Fibroblast of skin of right biceps (primary cell): ENCODE data around the gene PRSS21.

Experiments
- DNase-seq: peaks from one replicate; pipeline ENCODE4 v3.0.0-alpha.2; 2013

PRSS21 gene

DNA sequence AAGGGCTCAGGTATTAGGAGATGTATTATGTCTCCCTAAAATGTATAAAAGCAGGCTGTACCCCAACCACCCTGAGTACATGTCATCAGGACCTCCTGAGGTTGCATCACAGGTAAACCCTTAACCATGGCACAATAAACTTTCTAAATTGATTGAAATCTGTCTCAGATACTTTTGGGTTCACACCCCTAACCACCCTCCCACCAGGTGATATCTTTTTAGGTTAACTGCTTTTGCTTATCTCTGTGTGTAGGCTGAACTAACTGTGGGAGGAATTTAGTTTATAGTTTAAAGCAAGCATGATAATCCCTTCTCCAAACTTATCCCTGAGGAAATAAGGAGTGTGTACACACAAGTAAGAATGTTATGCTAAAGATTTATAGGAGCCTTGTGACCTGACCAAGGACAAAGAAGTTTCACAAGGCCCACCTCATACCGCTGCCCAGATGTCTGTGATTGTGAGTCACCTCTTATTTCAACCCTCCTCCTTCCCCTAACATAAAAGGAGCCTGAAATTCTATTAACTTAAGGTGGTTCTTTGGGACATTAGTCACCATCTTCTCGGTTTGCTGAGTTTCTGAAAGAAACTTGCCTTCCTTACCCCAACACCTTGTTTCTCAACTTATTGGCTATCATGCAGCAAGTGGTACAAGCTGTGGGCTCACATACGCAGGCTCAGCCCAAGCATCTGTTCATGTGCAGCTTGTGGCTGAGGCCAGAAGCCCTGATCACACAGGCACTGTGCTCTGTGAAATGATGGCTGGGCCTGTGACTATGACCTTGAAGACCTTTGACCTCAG is 29.7 kb downstream of the PRSS21 start:
- peak; percentile 33 for DNase-seq

DNA sequence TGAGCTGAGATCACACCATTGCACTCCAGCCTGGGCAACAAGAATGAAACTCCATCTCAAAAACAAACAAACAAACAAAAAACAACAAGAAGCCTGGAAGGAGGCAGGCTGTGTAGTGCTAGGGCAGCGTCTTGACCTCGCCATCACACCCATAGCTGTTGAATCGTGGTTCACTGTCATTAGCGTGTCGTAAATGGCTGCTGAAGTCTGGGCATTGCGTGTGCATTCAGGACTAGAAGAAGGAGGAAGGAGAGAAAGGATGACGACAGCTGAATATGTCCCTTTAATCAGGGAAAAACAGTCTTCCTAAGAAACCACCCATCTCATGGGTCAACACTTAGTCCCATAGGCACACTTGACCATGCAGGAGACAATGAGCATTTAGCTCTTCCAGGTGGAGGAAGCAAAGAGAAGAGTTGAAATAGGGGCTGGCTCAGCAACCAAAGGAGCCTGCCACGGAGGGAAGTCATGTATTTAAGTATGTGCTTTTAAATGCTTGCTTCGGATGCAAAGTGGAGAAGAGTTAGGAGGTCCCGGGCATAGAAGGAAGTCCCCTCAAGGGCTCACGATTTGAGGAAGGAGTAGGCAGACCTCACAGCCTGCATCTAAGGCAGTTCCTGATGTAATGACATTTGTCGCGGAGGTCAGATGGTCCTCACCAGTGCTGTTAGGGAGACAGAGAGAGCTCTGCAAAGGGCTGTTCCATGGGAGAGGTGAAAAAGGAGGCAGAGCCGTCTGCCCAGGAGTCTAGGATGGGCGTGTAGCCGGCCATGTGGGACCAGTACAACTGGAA is 32.1 kb downstream of the PRSS21 start:
- DNase-seq = no peak

- DNase-seq = no peak
These were observed 35.1 kb downstream of the PRSS21 start for GRCh38 chr16:2852003-2852730.

DNA sequence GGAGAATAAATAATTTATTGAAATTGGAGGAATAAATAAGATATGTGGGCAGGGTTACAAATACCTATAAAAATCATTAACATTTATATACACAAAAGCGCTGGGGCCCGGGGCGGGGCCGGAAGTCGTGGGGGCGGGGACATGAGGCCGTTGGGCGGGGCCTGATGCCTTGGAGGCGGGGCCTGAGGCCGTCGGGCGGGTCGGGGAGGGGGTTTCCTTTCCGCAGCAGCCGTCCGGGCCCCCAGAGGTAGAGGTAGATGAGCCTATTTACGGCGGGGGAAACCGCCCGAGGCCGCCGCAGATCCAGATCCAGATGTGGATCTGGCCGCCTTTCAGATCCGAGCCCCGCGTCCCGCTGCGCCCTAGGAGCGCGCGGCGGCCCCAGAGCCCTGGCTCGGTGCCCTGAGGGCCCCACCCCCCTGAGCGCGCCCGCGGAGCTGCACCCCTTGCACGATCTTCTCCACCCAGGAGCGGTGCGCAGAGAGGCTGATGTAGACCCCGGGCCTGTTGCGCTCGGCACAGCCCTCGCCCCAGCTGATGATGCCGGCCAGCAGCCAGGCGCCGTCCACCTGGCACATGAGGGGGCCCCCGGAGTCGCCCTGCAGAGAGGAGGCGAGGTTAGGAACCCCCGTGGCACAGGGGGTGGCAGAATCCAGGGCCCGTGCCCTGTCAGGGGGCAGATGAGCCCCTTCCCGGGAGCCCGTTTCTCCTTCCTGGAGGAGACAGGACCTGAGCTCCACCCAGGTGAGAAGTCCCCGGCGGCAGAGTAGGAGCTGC is 35.9 kb downstream of the PRSS21 start:
- no peak for DNase-seq

- DNase-seq = no peak
These were observed 36.6 kb downstream of the PRSS21 start for GRCh38 chr16:2853531-2854073.

GRCh38 chr16:2854700-2855309 is 37.8 kb downstream of the PRSS21 start:
- DNase-seq = no peak

DNA sequence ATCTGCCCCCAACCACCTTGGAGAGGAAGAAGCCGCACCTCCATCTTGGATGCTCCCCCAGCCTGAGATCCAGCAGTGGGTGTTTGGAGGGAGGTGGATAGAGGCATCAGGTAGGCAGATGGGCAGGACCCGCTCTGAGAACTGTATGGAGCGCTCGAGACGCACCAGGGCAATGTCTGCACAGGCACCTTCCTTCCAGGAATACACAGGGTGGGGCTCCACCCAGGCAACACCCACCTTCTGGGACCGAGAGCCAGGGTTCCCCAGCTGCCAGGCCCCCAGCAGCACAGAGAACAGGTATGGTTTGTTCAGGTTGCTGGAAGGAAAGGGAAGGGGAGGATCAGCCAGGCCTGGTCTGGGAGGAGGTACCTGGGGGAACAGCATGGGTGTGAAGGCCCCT is 38.5 kb downstream of the PRSS21 start:
- no peak for DNase-seq

- no peak for DNase-seq
These were observed 39.1 kb downstream of the PRSS21 start for GRCh38 chr16:2856061-2856670.

DNA sequence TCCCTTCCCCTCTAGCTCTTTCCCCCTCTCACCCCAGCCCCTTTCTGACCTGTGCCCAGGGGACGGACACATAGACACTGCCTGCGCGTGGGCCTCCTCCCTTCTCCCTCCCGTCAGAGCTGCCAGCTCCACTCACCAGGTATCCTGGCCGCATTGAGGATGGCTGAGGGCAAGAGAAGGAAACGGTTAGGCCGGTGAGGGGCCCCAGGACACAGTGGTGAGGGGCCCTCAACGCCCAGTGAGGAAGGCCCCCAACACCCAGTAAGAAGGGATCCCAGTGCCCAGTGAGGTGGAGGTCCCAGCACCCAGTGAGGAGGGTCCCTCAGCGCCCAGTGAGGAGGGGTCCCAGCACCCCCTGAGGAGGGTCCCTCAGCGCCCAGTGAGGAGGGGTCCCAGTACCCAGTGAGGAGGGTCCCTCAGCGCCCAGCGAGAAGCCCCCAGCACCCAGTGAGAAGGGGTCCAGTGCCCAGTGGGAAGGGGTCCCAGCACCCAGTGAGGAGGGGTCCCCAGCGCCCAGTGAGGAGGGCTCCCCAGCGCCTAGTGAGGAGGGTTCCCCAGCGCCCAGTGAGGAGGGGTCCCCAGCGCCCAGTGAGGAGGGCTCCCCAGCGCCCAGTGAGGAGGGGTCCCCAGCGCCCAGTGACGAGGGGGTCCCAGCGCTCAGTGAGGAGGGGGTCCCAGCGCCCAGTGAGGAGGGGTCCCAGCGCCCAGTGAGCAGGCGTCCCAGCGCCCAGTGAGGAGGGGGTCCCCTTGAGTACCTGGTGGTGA is 39.8 kb downstream of the PRSS21 start:
- no peak for DNase-seq

DNA sequence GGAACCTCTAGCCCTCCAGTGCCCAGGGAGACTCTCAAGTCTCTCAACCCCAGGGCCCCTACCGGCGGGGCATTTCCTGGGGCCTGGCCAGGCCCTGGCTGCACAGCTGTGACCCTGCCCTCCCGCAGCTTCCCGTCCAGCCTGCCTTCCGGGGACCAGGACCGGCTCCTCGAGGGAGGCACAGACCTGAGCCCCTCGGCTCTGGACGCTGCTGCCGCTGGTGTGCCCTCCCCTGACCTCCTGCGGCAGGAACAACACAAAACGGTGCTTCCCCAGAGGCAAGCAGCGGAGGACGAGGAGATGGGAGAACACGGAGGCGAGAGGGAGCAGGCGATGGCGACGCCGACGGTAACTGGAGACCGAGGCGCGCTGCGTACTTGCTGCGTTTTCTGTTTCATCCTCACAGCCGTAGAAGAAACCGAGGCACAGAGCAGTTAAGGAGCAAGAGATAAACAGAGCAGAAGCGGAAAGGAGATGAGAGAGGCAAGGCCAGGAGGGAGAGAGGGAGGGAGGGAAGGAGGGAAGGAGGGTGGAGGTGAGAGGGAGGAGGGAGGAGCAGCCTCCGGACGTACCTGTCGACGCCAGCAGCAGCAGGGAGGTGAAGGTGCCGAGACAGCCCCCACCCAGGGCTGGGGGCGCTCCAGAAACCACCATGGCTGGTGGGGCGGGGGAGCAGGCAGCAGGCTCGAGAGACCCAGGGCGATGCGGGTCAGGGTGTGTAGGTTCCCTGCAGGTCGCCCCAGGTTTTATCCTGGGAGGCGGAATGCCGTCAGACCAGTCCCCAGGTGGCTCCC is 40.6 kb downstream of the PRSS21 start, which contains the start of gene PRSS22:
Gene PRSS22 (minus strand): TSS at position 720 of the 794 bp plus-strand sequence. CDS start 66 bp downstream, at position 654.
- DNase-seq = no peak

DNA sequence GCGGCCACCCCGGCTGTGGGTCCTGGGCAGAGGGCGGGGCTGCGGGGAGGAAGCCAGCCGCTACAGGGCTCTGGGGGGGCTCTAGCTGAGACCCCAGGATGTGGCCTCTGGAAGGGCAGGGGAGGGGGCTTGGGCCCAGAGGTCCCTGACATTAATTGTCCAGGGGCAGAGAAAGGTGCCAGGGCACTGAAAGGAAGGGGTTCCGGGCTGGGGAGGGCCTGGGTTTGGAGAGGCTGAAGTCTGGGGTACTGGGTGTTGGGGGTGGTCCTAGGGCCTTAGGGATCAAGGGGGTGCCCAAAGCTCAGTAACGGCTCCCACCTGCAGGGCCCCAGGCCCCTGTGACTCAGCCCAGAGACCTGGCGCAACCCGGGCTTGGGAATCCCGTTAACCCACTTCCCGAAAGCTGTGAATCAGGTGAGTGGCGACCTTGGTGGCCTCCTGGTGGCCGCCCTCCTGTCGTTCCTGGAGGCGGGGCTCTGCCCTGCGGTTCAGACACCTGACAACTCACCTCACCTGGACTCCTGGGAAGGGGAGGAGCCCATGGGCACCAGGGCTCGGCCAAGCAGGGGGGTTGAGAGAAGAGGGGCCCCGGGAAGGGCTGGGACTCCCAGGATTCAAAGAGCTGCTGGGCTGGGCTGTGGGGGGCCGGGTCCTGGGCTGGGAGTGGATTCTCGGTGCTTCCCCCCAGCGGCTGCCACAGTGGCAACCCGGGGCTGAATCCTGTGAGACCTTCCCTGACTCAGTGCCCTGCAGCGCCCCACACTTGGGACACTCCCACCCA is 41.4 kb downstream of the PRSS21 start:
- no peak for DNase-seq

DNA sequence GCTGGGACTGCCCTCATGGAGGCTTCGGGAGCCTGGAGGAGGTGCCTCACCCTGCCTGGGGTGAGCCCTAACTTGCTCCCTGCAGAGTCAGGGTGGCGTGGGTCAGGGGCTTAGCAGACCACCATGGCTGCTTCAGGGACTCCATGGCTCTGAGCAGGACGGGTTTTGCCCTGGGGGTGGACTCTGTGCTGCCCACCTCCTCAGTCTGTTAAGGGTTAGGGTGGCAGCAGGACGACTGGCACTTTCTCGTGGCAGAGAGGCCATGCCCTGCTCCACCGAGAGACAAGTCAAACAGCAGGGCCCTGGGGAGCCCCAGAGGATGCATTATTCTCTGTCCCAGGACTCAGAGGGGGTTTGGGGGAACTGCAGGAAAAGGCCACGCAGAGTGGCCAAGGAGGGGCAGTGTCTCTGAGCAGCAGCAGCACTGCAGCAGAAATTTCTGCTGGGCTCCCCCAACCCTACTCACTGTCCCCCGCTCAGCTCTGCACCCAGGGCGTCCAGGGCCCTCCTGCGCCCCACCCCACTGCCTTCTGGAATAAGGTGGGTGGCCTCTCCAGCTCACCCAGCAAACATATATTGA is 42.7 kb downstream of the PRSS21 start:
- no peak for DNase-seq

DNA sequence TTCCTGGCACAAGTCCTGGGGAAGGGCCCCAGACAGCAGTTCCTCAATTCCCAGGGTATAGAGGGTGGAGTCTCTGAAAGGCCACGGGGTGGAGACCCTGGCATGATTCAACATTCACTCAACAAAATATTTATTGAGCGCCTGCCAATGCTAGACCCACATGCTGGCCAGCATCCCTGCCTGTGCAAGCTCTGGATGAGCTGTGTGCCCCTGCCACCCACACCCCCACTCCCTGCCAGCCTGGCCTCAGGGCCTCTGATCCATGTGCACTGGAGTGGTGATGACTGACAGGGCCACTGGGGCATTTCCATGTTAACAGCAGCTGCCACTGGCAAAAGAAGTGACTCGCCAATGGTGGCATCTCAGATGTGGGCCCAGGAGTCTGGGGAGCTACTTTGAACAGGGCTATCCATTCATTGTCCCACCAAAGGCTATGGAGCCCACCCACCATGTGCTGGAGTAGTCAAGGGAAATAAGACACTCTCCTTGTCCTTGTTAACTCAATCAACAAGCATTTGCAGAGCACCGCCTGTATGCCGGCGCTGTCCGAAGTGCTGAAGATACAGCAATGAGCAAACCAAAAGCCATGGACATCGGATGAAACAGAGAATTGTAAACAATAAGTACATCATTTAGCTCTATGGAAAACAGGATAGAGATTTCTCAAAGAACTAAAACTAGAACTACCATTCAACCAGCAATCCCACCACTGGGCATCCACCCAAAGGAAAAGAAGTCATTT is 44.0 kb downstream of the PRSS21 start:
- no peak for DNase-seq

- DNase-seq = no peak
These were observed 48.6 kb downstream of the PRSS21 start for GRCh38 chr16:2865651-2866050.

DNA sequence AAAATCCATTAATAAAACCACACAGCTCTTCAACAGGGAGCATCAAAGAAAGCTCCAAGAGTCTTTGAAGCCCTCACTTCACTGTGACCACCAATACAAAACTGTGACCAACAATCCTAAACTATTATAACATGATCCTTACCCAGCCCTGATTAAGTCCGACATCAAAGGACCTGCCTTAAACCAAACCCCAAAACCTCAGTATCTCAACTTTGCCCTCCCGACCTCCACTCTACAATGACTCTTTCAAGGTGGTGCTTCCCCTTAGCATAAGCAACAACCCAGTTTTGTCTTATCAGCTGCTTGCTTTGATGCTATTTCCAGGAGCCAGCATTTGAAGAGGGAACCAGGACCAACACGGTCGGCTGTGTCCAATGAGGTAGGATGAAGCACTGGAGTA is 49.4 kb downstream of the PRSS21 start:
- no peak for DNase-seq

DNA sequence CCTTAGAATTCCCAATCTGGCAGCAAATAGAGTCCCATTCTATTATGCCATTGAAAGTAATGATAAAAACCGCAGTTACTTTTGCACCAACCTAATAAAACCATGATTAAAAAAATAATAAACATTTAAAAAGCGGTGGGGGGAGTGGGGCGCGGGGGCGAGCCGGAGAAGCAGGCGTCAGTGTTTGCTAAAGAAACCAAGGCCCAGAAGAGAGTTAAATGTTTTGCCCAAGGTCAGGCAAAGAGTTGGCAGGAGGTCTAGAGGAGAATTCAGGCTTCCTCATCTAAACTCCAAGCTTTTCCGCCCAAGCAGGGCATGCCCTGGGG is 50.6 kb downstream of the PRSS21 start:
- no peak for DNase-seq

GRCh38 chr16:2867987-2868789 is 51.2 kb downstream of the PRSS21 start:
- peak; percentile 91 for DNase-seq
